ENCODE results near the gene CYP19A1.

The CYP19A1 gene

GRCh38 chr15:51338496-51338895, at the start of gene CYP19A1:
Gene CYP19A1, minus strand, starts transcription at chr15:51338596. Its CDS starts 95,684 bp downstream, at chr15:51242912.
- no peak for DNase-seq (ENCODE audit: low read depth)

- DNase-seq (ENCODE audit: low read depth) = no peak
Measured at GRCh38 chr15:51387699-51388041, 49.3 kb upstream of the CYP19A1 start.

- no peak for DNase-seq (ENCODE audit: low read depth)
Measured at GRCh38 chr15:51386960-51387698, 48.7 kb upstream of the CYP19A1 start.

- DNase-seq (ENCODE audit: low read depth) = no peak
Measured at GRCh38 chr15:51386486-51386885, 48.1 kb upstream of the CYP19A1 start.

- no peak for DNase-seq (ENCODE audit: low read depth)
Measured at GRCh38 chr15:51386029-51386428, 47.6 kb upstream of the CYP19A1 start.

GRCh38 chr15:51382787-51383186, 44.4 kb upstream of the CYP19A1 start:
- DNase-seq (ENCODE audit: low read depth) = no peak

- DNase-seq (ENCODE audit: low read depth) = no peak
Measured at GRCh38 chr15:51380999-51381806, 42.8 kb upstream of the CYP19A1 start.

- DNase-seq (ENCODE audit: low read depth) = no peak
Measured at GRCh38 chr15:51379390-51379789, 41.0 kb upstream of the CYP19A1 start.

GRCh38 chr15:51378406-51378805, 40.0 kb upstream of the CYP19A1 start:
- DNase-seq (ENCODE audit: low read depth) = no peak

- no peak for DNase-seq (ENCODE audit: low read depth)
Measured at GRCh38 chr15:51377038-51377786, 38.8 kb upstream of the CYP19A1 start.

- DNase-seq (ENCODE audit: low read depth) = no peak
Measured at GRCh38 chr15:51375966-51376640, 37.7 kb upstream of the CYP19A1 start.

- no peak for DNase-seq (ENCODE audit: low read depth)
Measured at GRCh38 chr15:51374131-51374530, 35.7 kb upstream of the CYP19A1 start.

- DNase-seq (ENCODE audit: low read depth) = no peak
Measured at GRCh38 chr15:51371266-51371665, 32.9 kb upstream of the CYP19A1 start.

- no peak for DNase-seq (ENCODE audit: low read depth)
Measured at GRCh38 chr15:51369451-51369761, 31.0 kb upstream of the CYP19A1 start.

GRCh38 chr15:51368751-51369450, 30.5 kb upstream of the CYP19A1 start:
- DNase-seq (ENCODE audit: low read depth) = no peak

- no peak for DNase-seq (ENCODE audit: low read depth)
Measured at GRCh38 chr15:51368307-51368706, 29.9 kb upstream of the CYP19A1 start.

GRCh38 chr15:51367322-51367976, 29.1 kb upstream of the CYP19A1 start:
- DNase-seq (ENCODE audit: low read depth) = no peak

- no peak for DNase-seq (ENCODE audit: low read depth)
Measured at GRCh38 chr15:51366920-51367319, 28.5 kb upstream of the CYP19A1 start.

GRCh38 chr15:51366071-51366470, 27.7 kb upstream of the CYP19A1 start:
- DNase-seq (ENCODE audit: low read depth) = no peak

- no peak for DNase-seq (ENCODE audit: low read depth)
Measured at GRCh38 chr15:51365417-51365816, 27.0 kb upstream of the CYP19A1 start.

- DNase-seq (ENCODE audit: low read depth) = no peak
Measured at GRCh38 chr15:51363383-51363782, 25.0 kb upstream of the CYP19A1 start.
